Fibroblast of pulmonary artery (primary cell): ENCODE measurements around the gene POPDC3.

Experiments
- DNase-seq: peaks from one replicate; pipeline ENCODE4 v3.0.0-alpha.2; 2010; ENCODE audit warnings: low read depth
- H3K4me3 ChIP-seq: replicated peaks from 2 replicates; pipeline ENCODE4 v1.5.1; 2011; ENCODE audit warnings: low read depth, mild to moderate bottlenecking, control low read depth, low read length, moderate library complexity
- TF ChIP-seq, protein P1 (sequence below): IDR thresholded peaks from 2 replicates; pipeline ENCODE4 v1.5.1; 2011; ENCODE audit warnings: mild to moderate bottlenecking, control low read depth, low read length, inconsistent platforms; ENCODE audit errors: missing control alignments

POPDC3 gene

DNA sequence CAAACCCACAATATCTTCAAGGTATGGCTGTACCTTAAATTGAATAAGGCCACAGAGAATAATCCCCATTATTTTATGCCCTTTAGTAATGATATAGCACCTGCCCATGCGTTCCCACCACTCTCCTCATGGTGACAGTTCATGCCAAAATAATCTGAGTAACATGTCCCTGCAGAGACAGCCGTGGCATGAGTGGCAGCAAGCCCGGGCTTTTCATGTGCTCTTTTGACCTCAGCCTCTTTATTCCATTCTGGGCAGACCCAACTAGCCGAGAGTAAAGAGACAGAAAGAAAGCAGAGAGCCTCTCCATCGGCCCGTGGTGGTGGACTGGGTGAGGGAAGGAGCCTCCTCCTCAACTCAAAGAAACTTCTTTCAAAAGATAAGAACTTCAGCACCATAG lies 19.9 kb upstream of the POPDC3 start:
- no peak for DNase-seq
- TF ChIP-seq, protein P1, sequence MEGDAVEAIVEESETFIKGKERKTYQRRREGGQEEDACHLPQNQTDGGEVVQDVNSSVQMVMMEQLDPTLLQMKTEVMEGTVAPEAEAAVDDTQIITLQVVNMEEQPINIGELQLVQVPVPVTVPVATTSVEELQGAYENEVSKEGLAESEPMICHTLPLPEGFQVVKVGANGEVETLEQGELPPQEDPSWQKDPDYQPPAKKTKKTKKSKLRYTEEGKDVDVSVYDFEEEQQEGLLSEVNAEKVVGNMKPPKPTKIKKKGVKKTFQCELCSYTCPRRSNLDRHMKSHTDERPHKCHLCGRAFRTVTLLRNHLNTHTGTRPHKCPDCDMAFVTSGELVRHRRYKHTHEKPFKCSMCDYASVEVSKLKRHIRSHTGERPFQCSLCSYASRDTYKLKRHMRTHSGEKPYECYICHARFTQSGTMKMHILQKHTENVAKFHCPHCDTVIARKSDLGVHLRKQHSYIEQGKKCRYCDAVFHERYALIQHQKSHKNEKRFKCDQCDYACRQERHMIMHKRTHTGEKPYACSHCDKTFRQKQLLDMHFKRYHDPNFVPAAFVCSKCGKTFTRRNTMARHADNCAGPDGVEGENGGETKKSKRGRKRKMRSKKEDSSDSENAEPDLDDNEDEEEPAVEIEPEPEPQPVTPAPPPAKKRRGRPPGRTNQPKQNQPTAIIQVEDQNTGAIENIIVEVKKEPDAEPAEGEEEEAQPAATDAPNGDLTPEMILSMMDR = no peak
- no peak overlapping the region for H3K4me3 ChIP-seq

DNA sequence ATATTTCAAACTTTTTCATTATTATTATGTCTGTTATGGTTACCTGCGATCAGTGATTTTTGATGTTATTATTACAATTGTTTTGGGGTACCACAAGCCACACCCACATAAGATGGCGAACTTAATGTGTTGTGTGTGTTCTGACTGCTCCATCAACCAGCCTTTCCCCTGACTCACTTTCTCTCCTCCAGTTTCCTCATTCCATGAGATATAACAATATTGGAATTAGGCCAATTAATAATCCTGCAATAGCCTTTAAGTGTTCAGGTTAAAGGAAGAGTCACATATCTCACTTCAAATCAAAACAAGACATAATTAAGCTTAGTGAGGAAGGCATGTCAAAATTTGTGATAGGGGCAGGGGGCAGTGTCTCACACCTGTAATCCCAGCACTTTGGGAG lies 16.3 kb upstream of the POPDC3 start:
- peak; percentile 37 for DNase-seq
- no peak overlapping the region for H3K4me3 ChIP-seq
- TF ChIP-seq, protein P1 = no peak

DNA sequence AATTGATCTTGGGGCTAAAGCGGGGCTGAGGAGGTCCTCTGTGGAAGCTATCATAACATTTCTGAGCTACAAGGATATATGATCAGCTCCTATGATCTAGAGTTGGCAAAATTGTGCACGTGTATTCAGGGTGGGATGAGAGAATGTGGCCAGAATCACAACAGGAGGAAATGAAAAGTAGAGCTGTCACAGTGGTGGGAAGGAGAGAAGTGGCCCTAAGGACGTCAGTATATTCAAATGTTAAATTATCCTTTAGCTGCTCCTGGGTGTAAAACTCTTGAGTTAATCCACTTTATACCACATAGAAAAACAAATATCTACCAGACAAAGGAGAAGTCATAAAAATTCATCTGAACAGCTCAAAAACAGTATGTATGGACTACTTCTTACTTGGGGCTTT lies 14.8 kb upstream of the POPDC3 start:
- TF ChIP-seq, protein P1 = no peak
- no peak for DNase-seq
- no peak overlapping the region for H3K4me3 ChIP-seq

GRCh38 chr6:105194106-105194505 lies 14.3 kb upstream of the POPDC3 start:
- no peak for DNase-seq
- H3K4me3 ChIP-seq = no peak overlapping the region
- TF ChIP-seq, protein P1 = no peak

GRCh38 chr6:105193647-105194046 lies 13.8 kb upstream of the POPDC3 start:
- TF ChIP-seq, protein P1 = no peak
- DNase-seq = peak; percentile 58
- H3K4me3 ChIP-seq = no peak overlapping the region

GRCh38 chr6:105192707-105193465 lies 13.1 kb upstream of the POPDC3 start:
- TF ChIP-seq, protein P1 = no peak
- no peak overlapping the region for H3K4me3 ChIP-seq
- DNase-seq = no peak

DNA sequence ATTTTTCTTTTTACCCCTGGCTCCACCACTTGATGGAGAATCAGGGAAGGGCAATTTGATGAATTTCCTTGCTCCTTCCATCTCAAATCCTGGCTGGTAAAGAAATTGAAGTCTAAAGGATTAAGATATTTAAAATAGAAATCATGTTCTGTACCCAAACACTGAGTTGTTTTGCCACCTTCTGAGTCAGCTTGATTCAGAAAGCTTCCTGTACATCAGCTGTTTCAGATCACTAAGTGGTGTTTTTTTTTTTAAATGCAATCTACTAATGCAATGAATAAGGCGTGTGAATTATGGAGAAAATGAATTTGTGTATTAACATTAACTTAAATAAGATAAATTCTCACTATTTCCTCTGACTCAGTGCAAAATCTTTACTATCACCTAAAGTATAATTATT lies 11.5 kb upstream of the POPDC3 start:
- no peak overlapping the region for H3K4me3 ChIP-seq
- TF ChIP-seq, protein P1 = no peak
- DNase-seq = no peak
